WTC11 (cell line): Measurements from ENCODE around the gene CLDN7. TPM values are rescaled to one million over a fixed set of nuclear protein-coding genes. Genes with fewer than 3 reads are reported as not detected.

Source experiments
- ATAC-seq: fragments of 200-7000 bp; cut with Tn5 transposase; 2 replicates; pipeline ENCODE4 v1.10.0; 2021; ENCODE audit warnings: mild to moderate bottlenecking, moderate library complexity
- CTCF ChIA-PET: fragments of 300-600 bp; sonication (Branson Sonifier 250); formaldehyde crosslinking; loops from one replicate; lab custom pipeline; 2021; ENCODE audit warnings: antibody characterized with exemption; lab: Charles Lee
- POLR2A ChIA-PET: fragments of 350-600 bp; sonication (Branson Sonifier 250); formaldehyde crosslinking; loops from one replicate; lab custom pipeline; 2021; ENCODE audit warnings: antibody characterized with exemption; lab: Charles Lee
- DNase-seq: peaks from one replicate; pipeline ENCODE4 v3.0.0; 2021; ENCODE audit warnings: low spot score
- H3K27ac Mint-ChIP-seq: 2 replicates; pipeline ENCODE4 v1.8.0; 2021; ENCODE audit warnings: mixed read lengths
- H3K27me3 Mint-ChIP-seq: 2 replicates; pipeline ENCODE4 v1.8.0; 2021; ENCODE audit warnings: low read depth, mild to moderate bottlenecking, moderate library complexity, mixed read lengths
- H3K36me3 Mint-ChIP-seq: 2 replicates; pipeline ENCODE4 v1.8.0; 2021; ENCODE audit warnings: mixed read lengths
- H3K4me1 Mint-ChIP-seq: 2 replicates; pipeline ENCODE4 v1.8.0; 2022; ENCODE audit warnings: mixed read lengths
- H3K4me3 Mint-ChIP-seq: 2 replicates; pipeline ENCODE4 v1.8.0; 2021; ENCODE audit warnings: mild to moderate bottlenecking, moderate library complexity, mixed read lengths
- H3K9me3 Mint-ChIP-seq: 2 replicates; pipeline ENCODE4 v1.8.0; 2021; ENCODE audit warnings: mixed read lengths
- CBFB ChIP-seq: sonication (generic); formaldehyde crosslinking; IDR thresholded peaks from 2 replicates; pipeline ENCODE4 v1.8.1; 2022; ENCODE audit warnings: mild to moderate bottlenecking, low read depth, missing genetic modification reagents
- CTCF ChIP-seq: fragments of 200-600 bp; IDR thresholded peaks from 2 replicates; pipeline ENCODE4 v1.8.0; 2022; ENCODE audit warnings: antibody characterized with exemption
- ERG ChIP-seq: fragments of 250-450 bp; sonication (Bioruptor Pico); IDR thresholded peaks from 2 replicates; pipeline ENCODE4 v1.8.0; 2021; ENCODE audit warnings: mild to moderate bottlenecking
- FOXP1 ChIP-seq: sonication (generic); formaldehyde crosslinking; IDR thresholded peaks from 2 replicates; pipeline ENCODE4 v1.8.0; 2022; ENCODE audit warnings: missing genetic modification reagents, mild to moderate bottlenecking, moderate library complexity, borderline replicate concordance
- GRHL2 ChIP-seq: fragments of 250-450 bp; sonication (Bioruptor Pico); IDR thresholded peaks from 2 replicates; pipeline ENCODE4 v1.8.0; 2022; ENCODE audit warnings: mild to moderate bottlenecking, moderate library complexity; ENCODE audit not compliant: insufficient replicate concordance, severe bottlenecking
- IRF2 ChIP-seq: sonication (generic); formaldehyde crosslinking; IDR thresholded peaks from 2 replicates; pipeline ENCODE4 v1.8.0; 2022; ENCODE audit warnings: low read depth, missing genetic modification reagents, borderline replicate concordance
- NFE2L1 ChIP-seq: sonication (generic); formaldehyde crosslinking; IDR thresholded peaks from 2 replicates; pipeline ENCODE4 v1.8.1; 2023; ENCODE audit warnings: missing genetic modification reagents
- NR2C2 ChIP-seq: sonication (generic); formaldehyde crosslinking; IDR thresholded peaks from 2 replicates; pipeline ENCODE4 v1.8.0; 2022; ENCODE audit warnings: mild to moderate bottlenecking, missing genetic modification reagents
- OVOL2 ChIP-seq: fragments of 250-450 bp; sonication (Bioruptor Pico); IDR thresholded peaks from 2 replicates; pipeline ENCODE4 v1.9.0; 2021; ENCODE audit warnings: mild to moderate bottlenecking, borderline replicate concordance
- PRRX2 ChIP-seq: fragments of 250-450 bp; sonication (Bioruptor Pico); IDR thresholded peaks from 2 replicates; pipeline ENCODE4 v1.8.0; 2021; ENCODE audit warnings: mild to moderate bottlenecking
- SMAD4 ChIP-seq: sonication (generic); formaldehyde crosslinking; IDR thresholded peaks from 2 replicates; pipeline ENCODE4 v1.8.0; 2022; ENCODE audit warnings: mild to moderate bottlenecking, missing genetic modification reagents
- TCF7 ChIP-seq: sonication (generic); formaldehyde crosslinking; IDR thresholded peaks from 2 replicates; pipeline ENCODE4 v1.8.0; 2022; ENCODE audit warnings: mild to moderate bottlenecking, low read depth, missing genetic modification reagents, moderate library complexity
- USF2 ChIP-seq: sonication (generic); formaldehyde crosslinking; IDR thresholded peaks from 2 replicates; pipeline ENCODE4 v1.8.1; 2023; ENCODE audit warnings: mild to moderate bottlenecking, missing genetic modification reagents, moderate library complexity
- ZNF121 ChIP-seq: sonication (generic); formaldehyde crosslinking; IDR thresholded peaks from 2 replicates; pipeline ENCODE4 v1.8.0; 2023; ENCODE audit warnings: missing genetic modification reagents
- ZNF138 ChIP-seq: sonication (generic); formaldehyde crosslinking; conservative IDR thresholded peaks from 2 replicates; pipeline ENCODE4 v1.8.1; 2022; ENCODE audit warnings: mild to moderate bottlenecking, moderate library complexity, missing genetic modification reagents
- ZNF219 ChIP-seq: sonication (generic); formaldehyde crosslinking; IDR thresholded peaks from 2 replicates; pipeline ENCODE4 v1.8.0; 2023; ENCODE audit warnings: missing genetic modification reagents, mild to moderate bottlenecking, borderline replicate concordance
- ZNF281 ChIP-seq: sonication (generic); formaldehyde crosslinking; IDR thresholded peaks from 2 replicates; pipeline ENCODE4 v1.8.0; 2023; ENCODE audit warnings: mild to moderate bottlenecking, missing genetic modification reagents
- total RNA-seq: library from RNA; stranded (reverse); gene quantifications from 3 replicates; pipeline ENCODE4 v1.2.3, GENCODE V29; 2021
- TF ChIP-seq, protein P1 (sequence below): sonication (generic); formaldehyde crosslinking; IDR thresholded peaks from 2 replicates; pipeline ENCODE4 v1.8.0; 2022; ENCODE audit warnings: mild to moderate bottlenecking, missing genetic modification reagents
- TF ChIP-seq, protein P2 (sequence below): sonication (generic); formaldehyde crosslinking; IDR thresholded peaks from 2 replicates; pipeline ENCODE4 v1.8.1; 2023; ENCODE audit warnings: mild to moderate bottlenecking, missing genetic modification reagents, borderline replicate concordance

CLDN7 gene
- total RNA-seq, 1 experiment from 2014 or later, result 136 TPM

DNA sequence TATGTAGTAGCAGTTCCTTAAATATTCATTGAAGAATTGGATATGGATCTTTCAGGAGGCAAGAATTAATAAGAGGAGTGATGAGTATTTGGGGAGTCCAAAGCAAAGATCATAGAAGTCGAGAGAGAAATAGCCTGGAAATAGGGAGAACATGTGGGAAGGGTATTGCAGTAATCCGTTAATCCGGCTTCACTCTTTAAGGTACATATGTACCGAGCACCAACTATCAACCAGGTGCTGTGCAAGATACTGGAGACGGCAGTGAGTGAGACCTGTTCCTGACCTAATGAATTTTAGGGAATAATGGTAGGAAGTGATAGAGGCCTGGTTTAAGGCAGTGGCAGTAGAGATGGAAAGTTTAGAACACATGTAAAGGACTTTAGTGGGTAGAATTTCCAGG is 9.2 kb downstream of the CLDN7 start:
- peak overlapping the region; percentile 100 for H3K27ac Mint-ChIP-seq
- POLR2A ChIA-PET, result no interaction called here
- no peak for TF ChIP-seq ZNF281
- no peak for TF ChIP-seq SMAD4 (CRISPR knock-in tag)
- no peak for TF ChIP-seq OVOL2
- TF ChIP-seq NFE2L1 (CRISPR knock-in tag), result no peak
- TF ChIP-seq IRF2 (CRISPR knock-in tag), result no peak
- no peak for TF ChIP-seq USF2 (CRISPR knock-in tag)
- TF ChIP-seq CBFB (CRISPR knock-in tag), result no peak
- no peak for TF ChIP-seq CTCF
- no peak for TF ChIP-seq PRRX2 (CRISPR knock-in tag)
- TF ChIP-seq, protein P1, sequence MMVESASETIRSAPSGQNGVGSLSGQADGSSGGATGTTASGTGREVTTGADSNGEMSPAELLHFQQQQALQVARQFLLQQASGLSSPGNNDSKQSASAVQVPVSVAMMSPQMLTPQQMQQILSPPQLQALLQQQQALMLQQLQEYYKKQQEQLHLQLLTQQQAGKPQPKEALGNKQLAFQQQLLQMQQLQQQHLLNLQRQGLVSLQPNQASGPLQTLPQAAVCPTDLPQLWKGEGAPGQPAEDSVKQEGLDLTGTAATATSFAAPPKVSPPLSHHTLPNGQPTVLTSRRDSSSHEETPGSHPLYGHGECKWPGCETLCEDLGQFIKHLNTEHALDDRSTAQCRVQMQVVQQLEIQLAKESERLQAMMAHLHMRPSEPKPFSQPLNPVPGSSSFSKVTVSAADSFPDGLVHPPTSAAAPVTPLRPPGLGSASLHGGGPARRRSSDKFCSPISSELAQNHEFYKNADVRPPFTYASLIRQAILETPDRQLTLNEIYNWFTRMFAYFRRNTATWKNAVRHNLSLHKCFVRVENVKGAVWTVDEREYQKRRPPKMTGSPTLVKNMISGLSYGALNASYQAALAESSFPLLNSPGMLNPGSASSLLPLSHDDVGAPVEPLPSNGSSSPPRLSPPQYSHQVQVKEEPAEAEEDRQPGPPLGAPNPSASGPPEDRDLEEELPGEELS (CRISPR knock-in tag), result no peak
- no peak for TF ChIP-seq FOXP1 (CRISPR knock-in tag)
- TF ChIP-seq NR2C2 (CRISPR knock-in tag), result no peak
- no peak for TF ChIP-seq GRHL2 (CRISPR knock-in tag)
- TF ChIP-seq, protein P2, sequence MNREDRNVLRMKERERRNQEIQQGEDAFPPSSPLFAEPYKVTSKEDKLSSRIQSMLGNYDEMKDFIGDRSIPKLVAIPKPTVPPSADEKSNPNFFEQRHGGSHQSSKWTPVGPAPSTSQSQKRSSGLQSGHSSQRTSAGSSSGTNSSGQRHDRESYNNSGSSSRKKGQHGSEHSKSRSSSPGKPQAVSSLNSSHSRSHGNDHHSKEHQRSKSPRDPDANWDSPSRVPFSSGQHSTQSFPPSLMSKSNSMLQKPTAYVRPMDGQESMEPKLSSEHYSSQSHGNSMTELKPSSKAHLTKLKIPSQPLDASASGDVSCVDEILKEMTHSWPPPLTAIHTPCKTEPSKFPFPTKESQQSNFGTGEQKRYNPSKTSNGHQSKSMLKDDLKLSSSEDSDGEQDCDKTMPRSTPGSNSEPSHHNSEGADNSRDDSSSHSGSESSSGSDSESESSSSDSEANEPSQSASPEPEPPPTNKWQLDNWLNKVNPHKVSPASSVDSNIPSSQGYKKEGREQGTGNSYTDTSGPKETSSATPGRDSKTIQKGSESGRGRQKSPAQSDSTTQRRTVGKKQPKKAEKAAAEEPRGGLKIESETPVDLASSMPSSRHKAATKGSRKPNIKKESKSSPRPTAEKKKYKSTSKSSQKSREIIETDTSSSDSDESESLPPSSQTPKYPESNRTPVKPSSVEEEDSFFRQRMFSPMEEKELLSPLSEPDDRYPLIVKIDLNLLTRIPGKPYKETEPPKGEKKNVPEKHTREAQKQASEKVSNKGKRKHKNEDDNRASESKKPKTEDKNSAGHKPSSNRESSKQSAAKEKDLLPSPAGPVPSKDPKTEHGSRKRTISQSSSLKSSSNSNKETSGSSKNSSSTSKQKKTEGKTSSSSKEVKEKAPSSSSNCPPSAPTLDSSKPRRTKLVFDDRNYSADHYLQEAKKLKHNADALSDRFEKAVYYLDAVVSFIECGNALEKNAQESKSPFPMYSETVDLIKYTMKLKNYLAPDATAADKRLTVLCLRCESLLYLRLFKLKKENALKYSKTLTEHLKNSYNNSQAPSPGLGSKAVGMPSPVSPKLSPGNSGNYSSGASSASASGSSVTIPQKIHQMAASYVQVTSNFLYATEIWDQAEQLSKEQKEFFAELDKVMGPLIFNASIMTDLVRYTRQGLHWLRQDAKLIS (CRISPR knock-in tag), result no peak
- no peak for TF ChIP-seq ZNF121 (CRISPR knock-in tag)
- TF ChIP-seq ERG (CRISPR knock-in tag), result no peak
- TF ChIP-seq ZNF138 (CRISPR knock-in tag), result no peak
- no peak for TF ChIP-seq ZNF219
- no peak for TF ChIP-seq TCF7 (CRISPR knock-in tag)
- H3K4me3 Mint-ChIP-seq, result peak overlapping the region; percentile 92
- CTCF ChIA-PET, result no interaction called here
- H3K4me1 Mint-ChIP-seq, result peaks cover 24% of the 10 kb centered on the region
- ATAC-seq, result no peak
- H3K36me3 Mint-ChIP-seq, result peaks cover 30% of the 10 kb centered on the region
- no peaks in the 10 kb centered on the region for H3K27me3 Mint-ChIP-seq
- H3K9me3 Mint-ChIP-seq, result no peaks in the 10 kb centered on the region
- DNase-seq, result no peak
